NOMO-1 treated with dmso at 0.1 percent for 144 hours (cell line): ENCODE results near the gene ATXN2L.
A peak's percentile ranks its signal among the peaks of the same experiment; 100 is the strongest.
"Not testable (repeated sequence)": the region's sequence is repeated elsewhere in the genome, so short reads cannot be mapped to it uniquely, and the experiment has no call there.

Experiments used
- DNase-seq: peaks from one replicate; lab custom pipeline; 2025; ENCODE audit not compliant: unreplicated experiment; lab: John Stamatoyannopoulos, UW

ATXN2L gene, protein sequence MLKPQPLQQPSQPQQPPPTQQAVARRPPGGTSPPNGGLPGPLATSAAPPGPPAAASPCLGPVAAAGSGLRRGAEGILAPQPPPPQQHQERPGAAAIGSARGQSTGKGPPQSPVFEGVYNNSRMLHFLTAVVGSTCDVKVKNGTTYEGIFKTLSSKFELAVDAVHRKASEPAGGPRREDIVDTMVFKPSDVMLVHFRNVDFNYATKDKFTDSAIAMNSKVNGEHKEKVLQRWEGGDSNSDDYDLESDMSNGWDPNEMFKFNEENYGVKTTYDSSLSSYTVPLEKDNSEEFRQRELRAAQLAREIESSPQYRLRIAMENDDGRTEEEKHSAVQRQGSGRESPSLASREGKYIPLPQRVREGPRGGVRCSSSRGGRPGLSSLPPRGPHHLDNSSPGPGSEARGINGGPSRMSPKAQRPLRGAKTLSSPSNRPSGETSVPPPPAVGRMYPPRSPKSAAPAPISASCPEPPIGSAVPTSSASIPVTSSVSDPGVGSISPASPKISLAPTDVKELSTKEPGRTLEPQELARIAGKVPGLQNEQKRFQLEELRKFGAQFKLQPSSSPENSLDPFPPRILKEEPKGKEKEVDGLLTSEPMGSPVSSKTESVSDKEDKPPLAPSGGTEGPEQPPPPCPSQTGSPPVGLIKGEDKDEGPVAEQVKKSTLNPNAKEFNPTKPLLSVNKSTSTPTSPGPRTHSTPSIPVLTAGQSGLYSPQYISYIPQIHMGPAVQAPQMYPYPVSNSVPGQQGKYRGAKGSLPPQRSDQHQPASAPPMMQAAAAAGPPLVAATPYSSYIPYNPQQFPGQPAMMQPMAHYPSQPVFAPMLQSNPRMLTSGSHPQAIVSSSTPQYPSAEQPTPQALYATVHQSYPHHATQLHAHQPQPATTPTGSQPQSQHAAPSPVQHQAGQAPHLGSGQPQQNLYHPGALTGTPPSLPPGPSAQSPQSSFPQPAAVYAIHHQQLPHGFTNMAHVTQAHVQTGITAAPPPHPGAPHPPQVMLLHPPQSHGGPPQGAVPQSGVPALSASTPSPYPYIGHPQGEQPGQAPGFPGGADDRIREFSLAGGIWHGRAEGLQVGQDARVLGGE

GRCh38 chr16:28822520-28823290 lies at the start of gene ATXN2L:
ATXN2L (plus strand) TSS chr16:28822999; CDS start chr16:28823260, 261 bp downstream.
- peak; percentile 90 for DNase-seq

DNA sequence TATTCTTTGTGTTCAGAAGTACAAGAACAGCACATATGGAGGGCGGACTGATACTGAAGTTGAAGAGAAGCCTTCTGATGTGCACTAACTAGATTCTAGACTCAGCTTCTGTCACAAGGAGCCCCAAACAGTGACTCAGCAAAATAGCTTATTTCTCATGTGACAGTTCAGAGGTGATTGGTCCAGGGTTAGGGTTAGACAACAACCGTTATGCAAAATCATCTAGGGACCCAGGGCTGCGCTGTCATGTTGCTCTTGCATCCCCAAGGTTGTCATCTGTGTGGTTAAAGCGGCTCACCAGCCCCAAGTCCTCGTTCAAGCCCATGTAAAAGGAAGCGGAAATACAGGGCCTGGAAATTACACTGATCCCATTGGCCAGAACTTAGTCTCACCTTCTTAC lies 41.1 kb upstream of the ATXN2L start:
- not testable (repeated sequence) for DNase-seq

DNA sequence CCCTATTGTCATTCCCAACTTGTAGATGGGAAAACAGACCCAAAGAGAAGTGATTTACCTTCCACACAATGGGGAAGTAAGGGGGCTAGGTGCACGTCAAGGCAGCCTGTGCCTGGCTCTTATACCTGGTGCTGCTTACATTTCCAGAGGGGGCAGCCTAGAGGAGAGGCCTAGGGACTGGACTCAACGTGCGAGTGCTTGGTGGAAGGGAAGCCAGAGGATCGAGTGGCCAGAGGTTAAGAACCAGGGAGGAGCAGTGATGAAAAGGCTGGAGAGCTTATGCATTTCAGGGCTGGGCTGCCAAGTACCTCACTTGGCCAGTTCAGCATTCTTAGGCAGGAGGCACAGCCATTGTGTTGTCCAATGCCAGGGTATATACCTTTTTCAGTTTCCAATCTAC lies 40.4 kb upstream of the ATXN2L start:
- DNase-seq: not testable (repeated sequence)

- peak; percentile 21 for DNase-seq
These were observed 20.4 kb upstream of the ATXN2L start for GRCh38 chr16:28802235-28803019.

GRCh38 chr16:28807445-28808120 lies 15.2 kb upstream of the ATXN2L start:
- DNase-seq: not testable (repeated sequence)

GRCh38 chr16:28820016-28820415 lies 2.8 kb upstream of the ATXN2L start:
- DNase-seq: no peak

- not testable (repeated sequence) for DNase-seq
These were observed 2.3 kb upstream of the ATXN2L start for GRCh38 chr16:28820546-28820945.

GRCh38 chr16:28821874-28822519 lies 802 bp upstream of the ATXN2L start:
- DNase-seq: no peak

DNA sequence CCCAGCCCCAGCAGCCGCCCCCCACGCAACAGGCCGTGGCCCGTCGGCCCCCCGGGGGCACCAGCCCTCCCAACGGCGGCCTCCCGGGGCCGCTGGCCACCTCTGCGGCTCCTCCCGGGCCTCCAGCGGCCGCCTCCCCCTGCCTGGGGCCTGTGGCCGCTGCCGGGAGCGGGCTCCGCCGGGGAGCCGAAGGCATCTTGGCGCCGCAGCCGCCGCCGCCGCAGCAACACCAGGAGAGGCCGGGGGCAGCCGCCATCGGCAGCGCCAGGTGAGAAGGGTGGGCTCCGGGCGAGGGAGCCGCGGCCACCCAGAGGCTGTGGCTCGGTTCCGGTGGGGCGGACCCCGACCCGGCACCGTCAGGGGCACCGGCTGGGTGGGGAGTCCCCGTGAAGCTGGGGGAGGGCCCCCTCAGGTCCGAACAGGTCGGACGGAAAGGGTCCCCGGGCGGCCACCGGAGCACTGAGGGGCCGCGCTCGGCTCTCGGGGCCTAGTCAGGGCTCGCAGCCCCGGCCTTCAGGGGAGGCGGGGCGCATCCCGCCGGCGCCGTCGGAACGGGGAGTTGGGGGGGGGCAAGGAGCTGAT lies 583 bp downstream of the ATXN2L start:
- no peak for DNase-seq

- DNase-seq: peak; percentile 98
These were observed 1.3 kb downstream of the ATXN2L start for GRCh38 chr16:28823873-28824716.

DNA sequence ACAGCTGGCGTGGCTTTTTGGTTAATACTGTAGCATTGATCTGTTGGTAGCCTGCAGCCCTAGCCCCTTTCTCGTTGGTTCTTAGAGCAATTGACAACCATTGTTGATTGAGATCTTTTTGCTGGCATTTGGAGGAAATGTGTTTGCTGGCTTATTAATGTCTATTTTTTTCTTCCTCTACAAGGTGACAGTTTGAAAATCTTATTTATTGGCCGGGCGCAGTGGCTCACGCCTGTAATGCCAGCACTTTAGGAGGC lies 1.8 kb downstream of the ATXN2L start:
- no peak for DNase-seq

GRCh38 chr16:28826141-28826540 lies 3.3 kb downstream of the ATXN2L start:
- DNase-seq: no peak

DNA sequence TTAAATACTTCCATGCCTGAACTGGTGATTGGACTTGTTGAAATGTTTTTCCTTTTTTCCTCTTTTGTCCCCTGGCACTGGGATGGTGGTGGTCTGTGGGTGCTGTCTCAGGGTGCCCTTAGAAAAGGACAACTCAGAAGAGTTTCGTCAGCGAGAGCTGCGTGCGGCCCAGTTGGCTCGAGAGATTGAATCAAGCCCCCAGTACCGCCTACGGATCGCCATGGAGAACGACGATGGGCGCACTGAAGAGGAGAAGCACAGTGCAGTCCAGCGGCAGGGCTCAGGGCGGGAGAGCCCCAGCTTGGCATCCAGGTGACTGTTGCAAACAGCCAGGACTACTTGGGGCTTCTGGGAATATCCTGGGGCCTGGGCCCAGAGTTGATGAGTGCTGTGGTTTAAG lies 6.9 kb downstream of the ATXN2L start:
- no peak for DNase-seq

DNA sequence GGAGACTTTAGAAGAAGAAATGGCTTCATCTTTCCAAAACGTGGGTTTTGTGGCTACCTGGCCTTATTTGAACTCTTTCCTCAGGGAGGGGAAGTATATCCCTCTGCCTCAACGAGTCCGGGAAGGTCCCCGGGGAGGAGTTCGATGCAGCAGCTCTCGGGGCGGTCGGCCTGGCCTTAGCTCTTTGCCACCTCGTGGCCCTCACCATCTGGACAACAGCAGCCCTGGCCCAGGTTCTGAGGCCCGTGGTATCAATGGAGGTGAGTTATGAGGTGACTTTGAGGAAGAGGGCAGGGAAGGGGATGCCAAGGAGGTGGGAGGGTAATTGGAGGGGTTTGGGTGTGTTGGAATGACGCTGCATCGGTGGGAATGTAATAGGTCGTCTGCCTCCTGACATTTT lies 7.7 kb downstream of the ATXN2L start:
- DNase-seq: no peak

GRCh38 chr16:28834349-28834748 lies 11.6 kb downstream of the ATXN2L start:
- DNase-seq: no peak

GRCh38 chr16:28834873-28835863 lies 12.4 kb downstream of the ATXN2L start:
- no peak for DNase-seq
